WTC11 (cell line): ENCODE measurements around the gene TESK2. TPM values are rescaled to one million over a fixed set of nuclear protein-coding genes. Genes with fewer than 3 reads are reported as not detected.

Source experiments
- ATAC-seq: fragments of 200-7000 bp; cut with Tn5 transposase; 2 replicates; pipeline ENCODE4 v1.10.0; 2021; ENCODE audit warnings: mild to moderate bottlenecking, moderate library complexity
- CTCF ChIA-PET: fragments of 300-600 bp; sonication (Branson Sonifier 250); formaldehyde crosslinking; loops from one replicate; lab custom pipeline; 2021; ENCODE audit warnings: antibody characterized with exemption; lab: Charles Lee
- POLR2A ChIA-PET: fragments of 350-600 bp; sonication (Branson Sonifier 250); formaldehyde crosslinking; loops from one replicate; lab custom pipeline; 2021; ENCODE audit warnings: antibody characterized with exemption; lab: Charles Lee
- DNase-seq: peaks from one replicate; pipeline ENCODE4 v3.0.0; 2021; ENCODE audit warnings: low spot score
- H3K27ac Mint-ChIP-seq: 2 replicates; pipeline ENCODE4 v1.8.0; 2021; ENCODE audit warnings: mixed read lengths
- H3K27me3 Mint-ChIP-seq: 2 replicates; pipeline ENCODE4 v1.8.0; 2021; ENCODE audit warnings: low read depth, mild to moderate bottlenecking, moderate library complexity, mixed read lengths
- H3K36me3 Mint-ChIP-seq: 2 replicates; pipeline ENCODE4 v1.8.0; 2021; ENCODE audit warnings: mixed read lengths
- H3K4me1 Mint-ChIP-seq: 2 replicates; pipeline ENCODE4 v1.8.0; 2022; ENCODE audit warnings: mixed read lengths
- H3K4me3 Mint-ChIP-seq: 2 replicates; pipeline ENCODE4 v1.8.0; 2021; ENCODE audit warnings: mild to moderate bottlenecking, moderate library complexity, mixed read lengths
- H3K9me3 Mint-ChIP-seq: 2 replicates; pipeline ENCODE4 v1.8.0; 2021; ENCODE audit warnings: mixed read lengths
- CTCF ChIP-seq: fragments of 200-600 bp; IDR thresholded peaks from 2 replicates; pipeline ENCODE4 v1.8.0; 2022; ENCODE audit warnings: antibody characterized with exemption
- E2F4 ChIP-seq: sonication (generic); formaldehyde crosslinking; IDR thresholded peaks from 2 replicates; pipeline ENCODE4 v1.8.1; 2022; ENCODE audit warnings: low read depth, mild to moderate bottlenecking, moderate library complexity, missing genetic modification reagents, borderline replicate concordance
- ERG ChIP-seq: fragments of 250-450 bp; sonication (Bioruptor Pico); IDR thresholded peaks from 2 replicates; pipeline ENCODE4 v1.8.0; 2021; ENCODE audit warnings: mild to moderate bottlenecking
- FOXJ3 ChIP-seq: sonication (generic); formaldehyde crosslinking; IDR thresholded peaks from 2 replicates; pipeline ENCODE4 v1.9.0; 2021; ENCODE audit warnings: missing genetic modification reagents, mild to moderate bottlenecking, borderline replicate concordance
- IRF2 ChIP-seq: sonication (generic); formaldehyde crosslinking; IDR thresholded peaks from 2 replicates; pipeline ENCODE4 v1.8.0; 2022; ENCODE audit warnings: low read depth, missing genetic modification reagents, borderline replicate concordance
- KAT7 ChIP-seq: sonication (generic); formaldehyde crosslinking; IDR thresholded peaks from 2 replicates; pipeline ENCODE4 v1.8.1; 2023; ENCODE audit warnings: missing genetic modification reagents, mild to moderate bottlenecking, borderline replicate concordance
- NR1H2 ChIP-seq: sonication (generic); formaldehyde crosslinking; IDR thresholded peaks from 2 replicates; pipeline ENCODE4 v1.9.0; 2021; ENCODE audit warnings: mild to moderate bottlenecking, moderate library complexity, missing genetic modification reagents
- TEAD1 ChIP-seq: sonication (generic); formaldehyde crosslinking; IDR thresholded peaks from 2 replicates; pipeline ENCODE4 v1.8.0; 2022; ENCODE audit warnings: mild to moderate bottlenecking, missing genetic modification reagents
- ZNF219 ChIP-seq: sonication (generic); formaldehyde crosslinking; IDR thresholded peaks from 2 replicates; pipeline ENCODE4 v1.8.0; 2023; ENCODE audit warnings: missing genetic modification reagents, mild to moderate bottlenecking, borderline replicate concordance
- ZNF263 ChIP-seq: sonication (generic); formaldehyde crosslinking; IDR thresholded peaks from 2 replicates; pipeline ENCODE4 v1.8.1; 2022; ENCODE audit warnings: low read depth, mild to moderate bottlenecking, moderate library complexity, missing genetic modification reagents
- total RNA-seq: library from RNA; stranded (reverse); gene quantifications from 3 replicates; pipeline ENCODE4 v1.2.3, GENCODE V29; 2021
- TF ChIP-seq, protein P1 (sequence below): sonication (generic); formaldehyde crosslinking; IDR thresholded peaks from 2 replicates; pipeline ENCODE4 v1.8.0; 2022; ENCODE audit warnings: missing genetic modification reagents
- TF ChIP-seq, protein P2 (sequence below): fragments of 250-450 bp; sonication (Bioruptor Pico); conservative IDR thresholded peaks from 2 replicates; pipeline ENCODE4 v1.9.0; 2021; ENCODE audit warnings: mild to moderate bottlenecking

Gene TESK2
- total RNA-seq, 1 experiment from 2014 or later: 13.3 TPM

- ChIA-PET POLR2A (interaction anchor here (0.6 kb wide), 1 partner anchor 326 kb away, joined by 3 read pairs; no protein-coding TSS in a partner anchor), CTCF (interaction anchor here (0.5 kb wide), 1 partner anchor 18 kb away, joined by 5 read pairs; no protein-coding TSS in a partner anchor)
- ATAC-seq: no peak
- no peak for DNase-seq
- H3K4me3 Mint-ChIP-seq: no peak overlapping the region
- H3K27ac Mint-ChIP-seq: no peak overlapping the region
- TF ChIP-seq ERG (no peak), ZNF263 (no peak), IRF2 (CRISPR knock-in tag) (no peak), TEAD1 (CRISPR knock-in tag) (no peak), KAT7 (CRISPR knock-in tag) (no peak)
- no peaks in the 10 kb centered on the region for H3K36me3 Mint-ChIP-seq
- peaks cover 3% of the 10 kb centered on the region for H3K4me1 Mint-ChIP-seq
- no peaks in the 10 kb centered on the region for H3K9me3 Mint-ChIP-seq
- no peaks in the 10 kb centered on the region for H3K27me3 Mint-ChIP-seq
Measured at GRCh38 chr1:45395051-45395450, 95.9 kb downstream of the TESK2 start.

DNA sequence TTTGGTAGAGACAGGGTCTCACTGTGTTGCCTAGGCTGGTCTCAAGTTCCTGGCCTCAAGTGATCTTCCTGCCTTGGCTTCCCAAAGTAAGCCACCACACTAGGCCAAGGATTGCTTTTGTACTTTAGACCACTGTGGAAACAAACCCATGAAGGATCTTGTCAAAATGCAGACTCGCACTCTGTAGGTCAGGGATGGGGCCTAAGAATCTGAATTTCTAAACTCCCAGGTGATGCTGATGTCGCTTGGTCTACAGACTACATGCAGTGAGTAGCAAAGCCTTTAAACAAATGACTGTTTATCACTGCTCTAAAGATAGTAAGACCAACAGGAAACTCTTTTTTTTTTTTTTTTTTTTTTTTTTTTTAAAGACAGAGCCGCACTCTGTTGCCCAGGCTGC lies 96.6 kb downstream of the TESK2 start:
- TF ChIP-seq, protein P1, sequence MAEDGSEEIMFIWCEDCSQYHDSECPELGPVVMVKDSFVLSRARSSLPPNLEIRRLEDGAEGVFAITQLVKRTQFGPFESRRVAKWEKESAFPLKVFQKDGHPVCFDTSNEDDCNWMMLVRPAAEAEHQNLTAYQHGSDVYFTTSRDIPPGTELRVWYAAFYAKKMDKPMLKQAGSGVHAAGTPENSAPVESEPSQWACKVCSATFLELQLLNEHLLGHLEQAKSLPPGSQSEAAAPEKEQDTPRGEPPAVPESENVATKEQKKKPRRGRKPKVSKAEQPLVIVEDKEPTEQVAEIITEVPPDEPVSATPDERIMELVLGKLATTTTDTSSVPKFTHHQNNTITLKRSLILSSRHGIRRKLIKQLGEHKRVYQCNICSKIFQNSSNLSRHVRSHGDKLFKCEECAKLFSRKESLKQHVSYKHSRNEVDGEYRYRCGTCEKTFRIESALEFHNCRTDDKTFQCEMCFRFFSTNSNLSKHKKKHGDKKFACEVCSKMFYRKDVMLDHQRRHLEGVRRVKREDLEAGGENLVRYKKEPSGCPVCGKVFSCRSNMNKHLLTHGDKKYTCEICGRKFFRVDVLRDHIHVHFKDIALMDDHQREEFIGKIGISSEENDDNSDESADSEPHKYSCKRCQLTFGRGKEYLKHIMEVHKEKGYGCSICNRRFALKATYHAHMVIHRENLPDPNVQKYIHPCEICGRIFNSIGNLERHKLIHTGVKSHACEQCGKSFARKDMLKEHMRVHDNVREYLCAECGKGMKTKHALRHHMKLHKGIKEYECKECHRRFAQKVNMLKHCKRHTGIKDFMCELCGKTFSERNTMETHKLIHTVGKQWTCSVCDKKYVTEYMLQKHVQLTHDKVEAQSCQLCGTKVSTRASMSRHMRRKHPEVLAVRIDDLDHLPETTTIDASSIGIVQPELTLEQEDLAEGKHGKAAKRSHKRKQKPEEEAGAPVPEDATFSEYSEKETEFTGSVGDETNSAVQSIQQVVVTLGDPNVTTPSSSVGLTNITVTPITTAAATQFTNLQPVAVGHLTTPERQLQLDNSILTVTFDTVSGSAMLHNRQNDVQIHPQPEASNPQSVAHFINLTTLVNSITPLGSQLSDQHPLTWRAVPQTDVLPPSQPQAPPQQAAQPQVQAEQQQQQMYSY: no peak
- TF ChIP-seq NR1H2: no peak
- TF ChIP-seq FOXJ3: no peak
- TF ChIP-seq E2F4 (CRISPR knock-in tag): no peak
- Mint-ChIP-seq H3K27me3 (no peaks in the 10 kb centered on the region), H3K36me3 (no peaks in the 10 kb centered on the region), H3K27ac (no peak overlapping the region), H3K4me3 (no peak overlapping the region), H3K4me1 (no peaks in the 10 kb centered on the region), H3K9me3 (no peaks in the 10 kb centered on the region)
- CTCF ChIA-PET: interaction anchor here (0.6 kb wide), 1 partner anchor 60 kb away, joined by 3 read pairs; no protein-coding TSS in a partner anchor
- ATAC-seq (no peak), DNase-seq (no peak)
- POLR2A ChIA-PET: no interaction called here

- ATAC-seq (no peak), DNase-seq (no peak)
- TF ChIP-seq ZNF219 (CRISPR knock-in tag) (no peak), CTCF (no peak)
- TF ChIP-seq, protein P2, sequence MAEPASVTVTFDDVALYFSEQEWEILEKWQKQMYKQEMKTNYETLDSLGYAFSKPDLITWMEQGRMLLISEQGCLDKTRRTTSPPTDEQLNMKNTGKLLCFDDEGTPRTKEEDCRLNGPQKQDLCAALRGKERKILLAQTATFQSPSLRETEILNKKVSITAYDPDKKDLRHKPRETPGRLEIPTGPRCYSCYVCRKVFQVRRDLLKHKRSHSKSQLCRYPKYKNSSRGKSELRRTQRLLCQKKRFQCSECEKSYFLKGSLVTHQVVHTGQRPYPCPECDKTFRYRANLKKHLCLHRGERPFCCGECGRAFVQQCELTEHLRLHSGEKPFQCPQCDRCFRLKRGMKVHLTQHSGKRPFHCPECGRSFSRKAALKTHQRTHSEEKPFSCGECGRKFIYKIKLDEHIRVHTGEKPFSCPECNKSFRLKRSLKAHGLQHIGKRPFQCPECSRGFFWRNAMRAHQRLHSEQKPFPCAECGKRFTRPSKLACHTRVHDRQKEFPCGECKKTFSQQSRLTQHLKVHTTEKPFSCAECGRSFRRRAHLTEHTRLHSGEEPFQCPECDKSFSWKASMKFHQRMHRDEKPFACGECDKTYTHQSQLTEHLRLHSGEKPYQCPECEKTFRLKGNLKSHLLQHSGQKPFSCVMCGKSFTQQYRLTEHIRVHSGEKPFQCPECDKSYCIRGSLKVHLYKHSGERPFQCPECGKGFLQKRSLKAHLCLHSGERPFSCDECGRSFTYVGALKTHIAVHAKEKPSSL (CRISPR knock-in tag): no peak
- Mint-ChIP-seq H3K4me1 (no peaks in the 10 kb centered on the region), H3K4me3 (no peak overlapping the region), H3K36me3 (no peaks in the 10 kb centered on the region), H3K27me3 (no peaks in the 10 kb centered on the region), H3K27ac (no peak overlapping the region), H3K9me3 (no peaks in the 10 kb centered on the region)
- ChIA-PET CTCF (interaction anchor here (0.6 kb wide), 2 partner anchors 60 to 247 kb away, joined by 3 read pairs; no protein-coding TSS in a partner anchor), POLR2A (interaction anchor here (0.6 to 0.7 kb wide), 2 partner anchors 21 to 226 kb away, joined by 3 to 6 read pairs; no protein-coding TSS in a partner anchor)
Measured at GRCh38 chr1:45393718-45394302, 97.2 kb downstream of the TESK2 start.
